Stimulated activated naive CD8-positive, alpha-beta T cell treated with anti-CD3 and anti-CD28 coated beads, Interleukin-15, amount 100 ng/mL, for 72 hours (primary cell): ENCODE data around the gene RABGGTB.
"Not testable (repeated sequence)": the region's sequence is repeated elsewhere in the genome, so short reads cannot be mapped to it uniquely, and the experiment has no call there.

ENCODE experiments used
- ATAC-seq: fragments of 150-1000 bp; cut with Tn5 transposase; 2 replicates; pipeline ENCODE4 v1.10.0; 2021; ENCODE audit warnings: mild to moderate bottlenecking, moderate library complexity
- DNase-seq, 2 donors: peaks; one replicate each; pipeline ENCODE4 v3.0.0; 2021 to 2022
- H3K27ac Mint-ChIP-seq, 2 donors: one replicate each; pipeline ENCODE4 v1.8.0; 2022; ENCODE audit warnings: mild to moderate bottlenecking in 2 of 2, mixed read lengths in 2 of 2, moderate library complexity in 2 of 2
- H3K27me3 Mint-ChIP-seq: one replicate; pipeline ENCODE4 v1.8.0; 2022; ENCODE audit warnings: mixed read lengths
- H3K4me1 Mint-ChIP-seq: one replicate; pipeline ENCODE4 v1.8.0; 2022; ENCODE audit warnings: mild to moderate bottlenecking, mixed read lengths
- H3K4me3 Mint-ChIP-seq, 2 donors: one replicate each; pipeline ENCODE4 v1.8.0; 2022; ENCODE audit warnings: mild to moderate bottlenecking in 2 of 2, mixed read lengths in 2 of 2, moderate library complexity in 1 of 2
- H3K9me3 Mint-ChIP-seq, 2 donors: one replicate each; pipeline ENCODE4 v1.8.0; 2022; ENCODE audit warnings: mixed read lengths in 2 of 2

The RABGGTB gene

GRCh38 chr1:75823596-75823995, 37.5 kb downstream of the RABGGTB start:
- not testable (repeated sequence) for ATAC-seq, H3K27me3 Mint-ChIP-seq, DNase-seq, H3K4me3 Mint-ChIP-seq, H3K4me1 Mint-ChIP-seq, H3K27ac Mint-ChIP-seq
- peaks cover 4 to 14% of the 10 kb centered on the region in 2 donors for H3K9me3 Mint-ChIP-seq

DNA sequence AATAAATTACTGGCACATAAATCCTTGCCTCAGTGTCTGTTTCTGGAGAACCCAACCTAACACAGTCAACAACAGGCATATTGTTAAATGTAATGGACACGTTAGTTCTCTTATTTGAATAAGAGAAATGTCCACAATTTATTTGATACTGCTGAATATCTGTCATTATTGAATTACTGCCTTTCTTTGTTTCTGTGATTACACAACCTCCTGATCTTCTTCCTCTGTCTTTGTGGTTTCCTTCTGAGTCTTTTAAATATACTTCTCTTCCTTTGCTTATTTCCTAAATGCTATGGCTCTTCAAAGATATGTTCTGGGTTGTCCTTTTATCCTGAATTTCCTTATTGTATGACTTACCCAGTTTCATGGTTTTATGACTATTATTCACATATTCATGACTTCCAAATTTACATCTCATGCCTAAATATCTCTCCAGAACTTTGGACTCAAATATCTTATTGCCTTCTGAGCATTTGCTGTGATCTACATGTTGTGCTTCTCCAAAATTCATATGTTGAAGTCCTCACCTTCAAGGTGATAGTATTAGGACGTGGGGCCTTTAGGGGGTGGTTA, 50.6 kb downstream of the RABGGTB start:
- Mint-ChIP-seq H3K27me3 (no peaks in the 10 kb centered on the region), H3K9me3 (peaks cover 13 to 47% of the 10 kb centered on the region in 2 donors)

DNA sequence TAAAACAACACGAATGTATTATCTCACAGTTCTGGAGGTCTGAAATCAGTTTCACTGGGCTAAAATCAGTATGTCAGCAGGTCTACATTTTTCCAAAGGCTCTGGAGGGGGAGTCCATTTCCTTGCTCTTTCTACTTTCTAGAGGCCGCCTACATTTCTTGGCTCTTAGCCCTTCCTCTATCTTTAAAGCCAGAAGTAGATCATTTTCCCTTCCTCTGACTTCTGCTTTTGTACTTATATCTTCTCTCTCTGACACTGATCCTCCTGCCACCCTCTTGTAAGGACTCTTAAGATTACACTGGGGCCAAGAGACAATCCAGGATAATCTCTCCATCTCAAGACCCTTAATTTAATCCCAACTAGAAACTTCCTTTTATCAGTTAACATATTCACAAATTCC, 52.0 kb downstream of the RABGGTB start:
- no peak for ATAC-seq
- no peaks in the 10 kb centered on the region for H3K27me3 Mint-ChIP-seq
- no peak overlapping the region for H3K4me3 Mint-ChIP-seq
- no peak overlapping the region for H3K27ac Mint-ChIP-seq
- no peak for DNase-seq
- H3K9me3 Mint-ChIP-seq, result peaks cover 9 to 36% of the 10 kb centered on the region in 2 donors
- no peaks in the 10 kb centered on the region for H3K4me1 Mint-ChIP-seq

More for the DNA sequence above, 50.6 kb downstream of the RABGGTB start:
- DNase-seq, result no peak
- Mint-ChIP-seq H3K27ac (no peak overlapping the region), H3K4me3 (no peak overlapping the region), H3K4me1 (no peaks in the 10 kb centered on the region)
- no peak for ATAC-seq

DNA sequence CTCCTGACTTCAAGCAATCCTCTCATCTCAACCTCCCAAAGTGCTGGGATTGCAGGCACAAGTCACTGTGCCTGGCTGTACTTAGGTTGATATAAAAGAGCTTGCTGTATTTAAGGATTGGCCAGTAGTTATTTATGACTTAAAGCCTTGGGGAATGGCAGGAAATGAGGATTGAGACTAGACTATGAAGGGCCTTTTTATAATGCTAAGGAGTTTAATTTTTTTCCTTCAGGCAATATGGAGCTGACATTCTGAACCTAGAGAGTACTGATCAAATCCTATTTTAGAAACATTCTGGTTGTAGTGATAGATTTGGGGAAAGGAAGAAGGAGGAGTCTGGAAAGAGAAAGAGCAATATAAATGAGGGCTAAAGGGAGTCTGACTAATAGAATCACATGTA, 55.4 kb downstream of the RABGGTB start:
- no peak for DNase-seq

More for the DNA sequence above, 55.4 kb downstream of the RABGGTB start:
- ATAC-seq, result no peak
- H3K27ac Mint-ChIP-seq, result no peak overlapping the region
- peaks cover 9 to 16% of the 10 kb centered on the region in 2 donors for H3K9me3 Mint-ChIP-seq
- no peaks in the 10 kb centered on the region for H3K27me3 Mint-ChIP-seq
- H3K4me1 Mint-ChIP-seq, result no peaks in the 10 kb centered on the region
- no peak overlapping the region for H3K4me3 Mint-ChIP-seq
